Type B pancreatic cell (in vitro differentiated cells): ENCODE measurements around the gene GMEB2. TPM values are rescaled to one million over a fixed set of nuclear protein-coding genes. Genes with fewer than 3 reads are reported as not detected.
"Not testable (repeated sequence)": the region's sequence is repeated elsewhere in the genome, so short reads cannot be mapped to it uniquely, and the experiment has no call there.

Experiments used
- DNase-seq: peaks from one replicate; pipeline ENCODE4 v3.0.0; 2021; ENCODE audit warnings: mixed read lengths; ENCODE audit not compliant: unreplicated experiment; ENCODE audit errors: extremely low spot score
- H3K27ac Mint-ChIP-seq: 2 replicates; pipeline ENCODE4 v1.8.0; 2021; ENCODE audit warnings: mild to moderate bottlenecking, mixed read lengths
- H3K27me3 Mint-ChIP-seq: 2 replicates; pipeline ENCODE4 v1.8.0; 2021; ENCODE audit warnings: mixed read lengths
- H3K36me3 Mint-ChIP-seq: 2 replicates; pipeline ENCODE4 v1.8.0; 2021; ENCODE audit warnings: mixed read lengths
- H3K4me1 Mint-ChIP-seq: one replicate; pipeline ENCODE4 v1.8.0; 2021; ENCODE audit warnings: mixed read lengths; ENCODE audit not compliant: unreplicated experiment
- H3K4me3 Mint-ChIP-seq: 2 replicates; pipeline ENCODE4 v1.8.0; 2021; ENCODE audit warnings: mild to moderate bottlenecking, mixed read lengths
- H3K9me3 Mint-ChIP-seq: 2 replicates; pipeline ENCODE4 v1.8.0; 2021; ENCODE audit warnings: mixed read lengths
- total RNA-seq: library from RNA; stranded (reverse); gene quantifications from 2 replicates; pipeline ENCODE4 v1.2.1, GENCODE V29; 2021; ENCODE audit warnings: low replicate concordance
- TF ChIP-seq, protein P1 (sequence below): fragments of 200-600 bp; sonication (generic); conservative IDR thresholded peaks from 2 replicates; pipeline ENCODE4 v1.5.0; 2021; ENCODE audit warnings: antibody characterized with exemption, mild to moderate bottlenecking

GMEB2 gene
- total RNA-seq, 1 donor from 2014 or later: 13.9 TPM

DNA sequence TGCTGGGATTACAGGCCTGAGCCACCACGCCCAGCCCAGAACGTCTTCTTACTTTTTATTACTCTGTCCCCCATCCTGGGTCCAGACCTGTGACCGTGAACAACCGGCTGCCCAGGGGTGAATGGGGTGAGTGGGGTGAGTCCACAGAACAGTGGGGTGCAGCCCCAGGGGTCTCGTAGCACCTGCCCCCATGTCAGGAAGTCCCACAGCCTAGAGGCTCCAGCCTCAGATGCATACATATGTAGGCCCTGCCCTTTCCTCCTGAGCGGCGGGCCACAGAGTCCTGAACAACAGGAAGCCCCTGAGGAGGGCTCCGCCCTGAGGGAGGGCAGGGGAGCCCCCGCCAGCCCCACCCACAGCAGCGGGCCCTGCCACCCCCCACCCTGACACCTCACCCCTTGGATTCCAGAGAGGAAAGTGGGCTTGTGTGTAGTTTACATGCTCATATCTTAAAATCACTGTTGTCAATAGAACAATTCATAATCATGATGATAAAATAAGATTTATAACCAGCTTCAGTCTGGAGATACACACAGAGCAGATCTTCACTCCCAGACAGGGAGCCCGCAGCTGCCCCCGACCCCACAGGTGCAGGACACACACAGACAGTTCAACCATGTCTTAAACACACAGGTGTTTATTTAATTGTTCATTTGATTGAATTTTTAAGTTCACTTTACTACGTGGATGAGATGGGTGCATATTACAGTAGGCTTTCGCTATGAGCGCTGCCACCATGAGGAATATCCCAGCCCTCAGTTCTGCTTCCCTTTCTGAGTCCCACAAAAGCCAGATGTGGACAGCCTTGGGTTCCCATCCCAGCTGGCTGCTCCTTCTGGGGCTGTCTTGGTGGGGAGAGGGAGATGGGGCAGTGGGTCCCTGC is 12.4 kb upstream of the GMEB2 start:
- Mint-ChIP-seq H3K27ac (no peak overlapping the region), H3K27me3 (no peaks in the 10 kb centered on the region), H3K9me3 (no peaks in the 10 kb centered on the region), H3K4me3 (no peak overlapping the region), H3K36me3 (no peaks in the 10 kb centered on the region), H3K4me1 (no peaks in the 10 kb centered on the region)
- TF ChIP-seq, protein P1, sequence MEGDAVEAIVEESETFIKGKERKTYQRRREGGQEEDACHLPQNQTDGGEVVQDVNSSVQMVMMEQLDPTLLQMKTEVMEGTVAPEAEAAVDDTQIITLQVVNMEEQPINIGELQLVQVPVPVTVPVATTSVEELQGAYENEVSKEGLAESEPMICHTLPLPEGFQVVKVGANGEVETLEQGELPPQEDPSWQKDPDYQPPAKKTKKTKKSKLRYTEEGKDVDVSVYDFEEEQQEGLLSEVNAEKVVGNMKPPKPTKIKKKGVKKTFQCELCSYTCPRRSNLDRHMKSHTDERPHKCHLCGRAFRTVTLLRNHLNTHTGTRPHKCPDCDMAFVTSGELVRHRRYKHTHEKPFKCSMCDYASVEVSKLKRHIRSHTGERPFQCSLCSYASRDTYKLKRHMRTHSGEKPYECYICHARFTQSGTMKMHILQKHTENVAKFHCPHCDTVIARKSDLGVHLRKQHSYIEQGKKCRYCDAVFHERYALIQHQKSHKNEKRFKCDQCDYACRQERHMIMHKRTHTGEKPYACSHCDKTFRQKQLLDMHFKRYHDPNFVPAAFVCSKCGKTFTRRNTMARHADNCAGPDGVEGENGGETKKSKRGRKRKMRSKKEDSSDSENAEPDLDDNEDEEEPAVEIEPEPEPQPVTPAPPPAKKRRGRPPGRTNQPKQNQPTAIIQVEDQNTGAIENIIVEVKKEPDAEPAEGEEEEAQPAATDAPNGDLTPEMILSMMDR: no peak
- no peak for DNase-seq

DNA sequence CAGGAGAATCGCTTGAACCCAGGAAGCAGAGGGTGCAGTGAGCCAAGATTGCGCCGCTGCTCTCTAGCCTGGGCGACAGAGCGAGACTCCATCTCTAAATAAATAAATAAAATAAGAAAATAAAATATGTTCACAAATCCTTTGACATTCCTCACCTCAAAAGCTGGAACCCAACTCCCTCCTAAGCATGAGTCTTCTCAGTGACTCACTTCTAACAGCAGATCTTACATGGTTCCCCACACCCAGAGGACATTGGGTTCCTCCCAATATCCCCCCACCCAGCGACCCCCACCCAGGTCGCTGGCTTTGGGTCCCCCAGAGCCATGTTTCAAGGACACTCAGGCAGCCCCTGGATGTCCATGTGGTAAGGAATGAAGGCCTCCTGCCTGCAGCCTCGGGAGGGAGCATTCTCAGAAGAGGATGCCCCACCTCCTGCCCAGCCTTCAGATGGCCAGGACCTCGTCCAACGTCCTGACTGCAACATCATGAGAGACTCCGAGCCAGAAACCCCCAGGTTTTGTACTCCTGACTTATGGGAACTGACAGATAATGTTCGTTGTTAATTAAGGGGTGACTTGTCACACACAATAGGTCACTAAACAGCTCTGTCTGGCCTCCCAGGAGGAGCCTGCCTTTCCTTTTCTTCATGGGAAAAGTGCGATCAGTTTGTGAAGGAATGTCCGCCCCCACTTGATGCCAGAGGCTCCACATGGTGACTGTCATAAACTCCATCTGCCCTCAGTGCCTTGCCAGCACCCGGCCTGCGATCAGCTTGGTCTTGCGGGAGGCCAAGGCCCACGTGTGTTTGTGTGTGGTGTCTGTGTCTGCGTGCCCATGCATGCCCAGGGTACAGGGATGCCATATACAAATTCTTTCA is 10.1 kb upstream of the GMEB2 start:
- Mint-ChIP-seq H3K27me3 (no peaks in the 10 kb centered on the region), H3K4me1 (no peaks in the 10 kb centered on the region), H3K9me3 (no peaks in the 10 kb centered on the region), H3K27ac (no peak overlapping the region), H3K36me3 (no peaks in the 10 kb centered on the region), H3K4me3 (no peak overlapping the region)
- DNase-seq: no peak
- TF ChIP-seq, protein P1: no peak

DNA sequence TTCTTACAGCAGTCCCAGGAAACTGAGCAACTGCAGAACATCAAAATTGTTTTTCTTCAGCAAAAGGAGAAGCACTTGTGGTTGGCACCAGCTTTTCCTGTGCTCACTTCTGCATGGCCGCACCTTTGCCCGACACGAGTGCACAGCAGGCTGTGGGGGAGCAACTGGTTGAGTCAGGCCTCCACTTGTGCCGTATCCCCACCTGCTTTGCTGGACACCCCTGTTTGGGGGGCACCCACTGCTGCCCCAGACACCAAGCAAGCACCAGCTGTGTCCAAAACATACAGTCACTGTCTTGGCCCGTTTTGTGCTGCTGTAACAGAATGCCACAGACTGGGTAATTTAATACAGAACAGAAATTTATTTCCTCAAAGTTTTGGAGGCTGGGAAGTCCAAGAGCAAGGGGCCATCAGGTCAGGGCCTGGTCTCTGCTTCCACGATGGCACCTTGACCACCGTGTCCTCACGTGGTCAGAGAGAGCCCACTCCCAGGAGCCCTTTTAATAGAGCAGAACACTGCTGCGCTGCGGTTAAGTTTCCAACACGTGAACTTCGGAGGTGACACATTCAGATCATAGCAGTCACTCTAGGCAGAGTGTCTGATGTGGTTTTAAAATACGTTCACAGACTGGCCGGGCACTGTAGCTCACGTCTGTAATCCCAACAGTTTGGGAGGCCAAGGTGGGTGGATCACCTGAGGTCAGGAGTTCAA is 8.7 kb upstream of the GMEB2 start:
- H3K9me3 Mint-ChIP-seq: no peaks in the 10 kb centered on the region
- H3K4me3 Mint-ChIP-seq: no peak overlapping the region
- TF ChIP-seq, protein P1: no peak
- H3K36me3 Mint-ChIP-seq: no peaks in the 10 kb centered on the region
- H3K27me3 Mint-ChIP-seq: no peaks in the 10 kb centered on the region
- DNase-seq: no peak
- H3K27ac Mint-ChIP-seq: no peak overlapping the region
- H3K4me1 Mint-ChIP-seq: no peaks in the 10 kb centered on the region

DNA sequence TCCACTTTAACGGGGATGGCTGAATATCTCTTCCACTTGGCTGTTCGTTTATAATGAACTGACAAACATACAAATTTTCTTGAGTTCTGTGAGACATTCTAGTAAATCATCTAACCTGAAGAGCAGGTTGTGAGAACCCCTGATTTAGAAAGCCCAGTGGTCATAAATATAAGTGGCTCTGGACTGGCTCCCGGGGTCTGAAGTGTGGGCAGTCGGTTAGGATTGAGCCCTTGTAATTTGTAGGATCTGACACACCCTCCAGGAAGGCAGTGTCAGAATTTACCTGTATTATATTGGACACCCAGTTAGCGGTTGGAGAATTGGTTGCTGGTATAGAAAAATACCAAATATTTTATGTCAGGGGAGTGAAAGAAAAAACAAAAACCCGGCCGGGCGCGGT is 6.8 kb upstream of the GMEB2 start:
- H3K4me3 Mint-ChIP-seq: no peak overlapping the region
- no peak for DNase-seq
- TF ChIP-seq, protein P1: no peak
- H3K4me1 Mint-ChIP-seq: peaks cover 6% of the 10 kb centered on the region
- H3K27me3 Mint-ChIP-seq: no peaks in the 10 kb centered on the region
- no peaks in the 10 kb centered on the region for H3K9me3 Mint-ChIP-seq
- H3K27ac Mint-ChIP-seq: no peak overlapping the region
- H3K36me3 Mint-ChIP-seq: no peaks in the 10 kb centered on the region

DNA sequence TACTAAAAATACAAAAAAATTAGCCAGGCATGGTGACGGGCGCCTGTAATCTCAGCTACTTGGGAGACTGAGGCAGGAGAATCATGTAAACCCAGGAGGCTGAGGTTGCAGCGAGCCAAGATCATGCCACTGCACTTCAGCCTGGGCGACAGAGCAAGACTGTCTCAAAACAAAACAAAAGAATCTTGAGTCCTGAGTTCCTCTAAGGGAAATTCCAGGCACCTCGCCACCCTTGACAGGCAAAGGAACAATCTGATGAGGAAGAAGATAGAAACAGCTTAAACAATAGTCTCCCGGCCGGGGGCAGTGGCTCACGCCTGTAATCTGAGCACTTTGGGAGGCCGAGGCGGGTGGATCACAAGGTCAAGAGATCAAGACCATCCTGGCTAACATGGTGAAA is 4.5 kb upstream of the GMEB2 start:
- peaks cover 13% of the 10 kb centered on the region for H3K4me1 Mint-ChIP-seq
- H3K27me3 Mint-ChIP-seq, H3K4me3 Mint-ChIP-seq, DNase-seq, H3K36me3 Mint-ChIP-seq, H3K27ac Mint-ChIP-seq, H3K9me3 Mint-ChIP-seq: not testable (repeated sequence)

DNA sequence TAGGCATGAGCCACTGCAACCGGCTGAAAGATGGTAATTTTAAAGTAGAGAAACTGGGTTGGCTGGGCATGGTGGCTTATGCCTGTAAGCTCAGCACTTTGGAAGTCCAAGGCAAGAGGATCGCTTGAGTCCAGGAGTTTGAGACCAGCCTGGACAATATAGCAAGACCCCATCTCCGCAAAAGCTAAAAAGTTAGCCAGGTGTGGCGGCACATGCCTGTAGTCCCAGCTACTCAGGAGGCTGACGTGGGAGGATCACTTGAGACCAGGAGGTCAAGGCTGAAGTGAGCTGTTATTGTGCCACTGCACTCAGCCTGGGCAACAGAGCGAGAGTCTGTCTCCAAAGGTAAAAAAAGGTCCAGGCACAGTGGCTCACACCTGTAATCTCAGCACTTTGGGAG is 4.1 kb upstream of the GMEB2 start:
- H3K36me3 Mint-ChIP-seq, H3K27me3 Mint-ChIP-seq, H3K4me3 Mint-ChIP-seq, DNase-seq, H3K27ac Mint-ChIP-seq, H3K9me3 Mint-ChIP-seq: not testable (repeated sequence)
- H3K4me1 Mint-ChIP-seq: peaks cover 13% of the 10 kb centered on the region
